ENCODE measurements around the gene DGKG. TPM values are rescaled to one million over a fixed set of nuclear protein-coding genes. Genes with fewer than 3 reads are reported as not detected.

DGKG gene
- total RNA-seq, 4 donors from 2014 or later, result 14.5 to 35.1 (median 20.3) TPM

DNA sequence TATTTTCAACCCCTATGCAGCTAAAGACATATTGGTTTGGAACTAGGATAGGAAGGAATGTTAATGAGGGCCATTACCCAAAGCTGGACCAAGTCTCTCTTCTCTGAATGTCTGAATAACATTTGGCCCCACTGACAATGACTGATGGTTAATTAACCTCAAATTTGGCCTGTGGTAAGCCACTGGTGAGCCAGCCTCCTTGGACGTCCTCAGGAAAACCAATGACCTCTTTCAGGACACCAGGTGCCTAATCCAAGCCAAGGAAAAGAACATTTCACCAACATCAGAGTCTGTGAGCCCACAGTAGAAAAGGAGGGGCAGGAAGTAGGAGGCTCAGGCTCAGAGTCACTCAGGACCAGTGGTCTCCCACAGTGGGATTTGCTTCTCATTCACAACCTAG lies 196.7 kb downstream of the DGKG start:
- 45 to 53% methylated on average over 1 of the region's 1 CpG for WGBS, 2 donors
- H3K9me3 ChIP-seq, result no peaks in the 10 kb centered on the region
- intact Hi-C loops (cut with DNase I), result no loop called here

DNA sequence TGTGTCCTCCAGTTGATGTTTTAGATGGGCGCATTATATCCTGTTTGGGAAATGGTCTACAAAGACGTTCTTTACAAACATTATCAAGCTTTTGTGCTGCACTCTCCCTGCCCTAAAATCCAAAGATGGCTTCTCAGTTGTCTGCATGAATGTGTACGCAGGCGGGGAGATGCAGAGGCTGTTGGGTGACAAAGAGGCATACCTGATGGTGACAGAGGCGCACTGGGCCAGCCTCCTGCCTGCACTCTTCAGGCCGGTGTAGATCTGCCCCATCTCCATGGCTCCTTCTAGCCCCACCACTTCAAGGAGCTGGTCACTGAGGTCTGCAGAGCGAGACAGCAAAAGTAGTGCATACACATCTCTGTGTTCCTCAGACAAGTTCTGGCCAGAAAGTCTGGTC lies 197.3 kb downstream of the DGKG start:
- no peak for DNase-seq
- no peak overlapping the region for H3K27ac ChIP-seq
- H3K9me3 ChIP-seq, result no peaks in the 10 kb centered on the region
- intact Hi-C loops (cut with DNase I), result no loop called here
- no peak for TF ChIP-seq POLR2A (IDR thresholded peaks at IDR 0.05)
- TF ChIP-seq, protein P1, sequence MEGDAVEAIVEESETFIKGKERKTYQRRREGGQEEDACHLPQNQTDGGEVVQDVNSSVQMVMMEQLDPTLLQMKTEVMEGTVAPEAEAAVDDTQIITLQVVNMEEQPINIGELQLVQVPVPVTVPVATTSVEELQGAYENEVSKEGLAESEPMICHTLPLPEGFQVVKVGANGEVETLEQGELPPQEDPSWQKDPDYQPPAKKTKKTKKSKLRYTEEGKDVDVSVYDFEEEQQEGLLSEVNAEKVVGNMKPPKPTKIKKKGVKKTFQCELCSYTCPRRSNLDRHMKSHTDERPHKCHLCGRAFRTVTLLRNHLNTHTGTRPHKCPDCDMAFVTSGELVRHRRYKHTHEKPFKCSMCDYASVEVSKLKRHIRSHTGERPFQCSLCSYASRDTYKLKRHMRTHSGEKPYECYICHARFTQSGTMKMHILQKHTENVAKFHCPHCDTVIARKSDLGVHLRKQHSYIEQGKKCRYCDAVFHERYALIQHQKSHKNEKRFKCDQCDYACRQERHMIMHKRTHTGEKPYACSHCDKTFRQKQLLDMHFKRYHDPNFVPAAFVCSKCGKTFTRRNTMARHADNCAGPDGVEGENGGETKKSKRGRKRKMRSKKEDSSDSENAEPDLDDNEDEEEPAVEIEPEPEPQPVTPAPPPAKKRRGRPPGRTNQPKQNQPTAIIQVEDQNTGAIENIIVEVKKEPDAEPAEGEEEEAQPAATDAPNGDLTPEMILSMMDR (IDR thresholded peaks at IDR 0.05), result no peak
- no peaks in the 10 kb centered on the region for H3K4me1 ChIP-seq
- H3K27me3 ChIP-seq, result no peaks in the 10 kb centered on the region
- H3K36me3 ChIP-seq, result no peaks in the 10 kb centered on the region
- H3K4me3 ChIP-seq (replicated peaks in 1 of 3), result no peak overlapping the region
- WGBS, 2 donors, result 86 to 89% methylated on average over 7 of the region's 7 CpGs

More for the DNA sequence above, 196.7 kb downstream of the DGKG start:
- no peak overlapping the region for H3K4me3 ChIP-seq (replicated peaks in 1 of 3)
- no peak for DNase-seq
- TF ChIP-seq POLR2A (IDR thresholded peaks at IDR 0.05), result no peak
- TF ChIP-seq, protein P1 (IDR thresholded peaks at IDR 0.05), result no peak
- no peaks in the 10 kb centered on the region for H3K36me3 ChIP-seq
- no peak overlapping the region for H3K27ac ChIP-seq
- H3K4me1 ChIP-seq, result no peaks in the 10 kb centered on the region
- H3K27me3 ChIP-seq, result no peaks in the 10 kb centered on the region

DNA sequence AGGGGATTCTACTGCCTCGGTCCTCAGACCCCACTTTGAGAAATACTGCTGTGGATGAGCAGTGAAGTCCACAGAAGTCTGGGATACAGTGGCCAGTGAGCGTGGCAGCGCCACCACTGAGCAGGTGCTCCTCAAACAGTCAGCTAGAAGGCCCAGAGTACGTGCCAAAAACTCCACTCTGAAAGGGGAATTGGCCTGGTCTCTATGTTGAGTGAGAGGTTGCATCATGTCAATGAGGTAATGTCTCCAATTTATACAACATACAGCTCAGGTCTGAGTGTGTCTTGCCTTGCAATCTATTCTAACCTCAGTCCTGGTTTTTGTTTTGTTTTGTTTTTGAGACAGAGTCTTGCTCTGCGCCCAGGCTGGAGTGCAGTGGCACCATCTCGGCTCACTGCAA lies 199.8 kb downstream of the DGKG start:
- H3K36me3 ChIP-seq, result no peaks in the 10 kb centered on the region
- H3K9me3 ChIP-seq, result no peaks in the 10 kb centered on the region

DNA sequence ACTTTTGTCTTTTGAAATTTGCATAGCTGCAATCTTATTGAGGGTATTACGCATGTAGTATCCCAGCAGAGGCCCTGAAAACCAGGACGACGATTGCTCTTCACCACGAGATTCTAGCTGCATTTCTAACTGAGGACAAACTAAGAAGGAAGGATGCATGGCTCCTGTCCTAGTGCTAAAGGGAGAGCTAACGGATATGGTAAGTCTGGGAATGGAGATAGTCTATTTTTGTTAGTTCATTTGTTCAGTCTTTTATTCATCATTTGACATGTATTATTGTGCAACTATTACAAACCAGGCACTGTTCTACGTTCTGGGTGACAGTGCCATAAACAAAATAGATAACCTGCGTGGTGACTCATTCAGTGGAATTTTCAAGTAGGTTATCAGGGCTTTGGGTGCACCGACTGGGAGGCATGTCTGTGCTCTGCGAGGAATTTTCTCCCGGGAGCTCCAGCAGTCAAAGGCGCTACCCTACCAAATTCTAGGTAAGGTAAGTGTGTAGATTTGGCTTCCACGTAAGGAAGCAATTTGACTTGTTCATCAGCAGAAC lies 201.3 kb downstream of the DGKG start:
- TF ChIP-seq POLR2A (IDR thresholded peaks at IDR 0.05), result no peak
- TF ChIP-seq, protein P1 (IDR thresholded peaks at IDR 0.05), result no peak
- H3K4me1 ChIP-seq, result no peaks in the 10 kb centered on the region
- H3K36me3 ChIP-seq, result no peaks in the 10 kb centered on the region
- no peaks in the 10 kb centered on the region for H3K27me3 ChIP-seq
- no peaks in the 10 kb centered on the region for H3K9me3 ChIP-seq
- no peak overlapping the region for H3K27ac ChIP-seq
- no peak overlapping the region for H3K4me3 ChIP-seq (replicated peaks in 1 of 3)
- 86 to 88% methylated on average over 12 of the region's 12 CpGs for WGBS, 2 donors
- intact Hi-C loops (cut with DNase I), result no loop called here
- no peak for DNase-seq

More for the DNA sequence above, 199.8 kb downstream of the DGKG start:
- H3K4me1 ChIP-seq, result no peaks in the 10 kb centered on the region
- WGBS, 2 donors, result 85 to 92% methylated on average over 6 of the region's 6 CpGs
- intact Hi-C loops (cut with DNase I), result no loop called here
- H3K27me3 ChIP-seq, result no peaks in the 10 kb centered on the region
- no peak for DNase-seq
- no peak overlapping the region for H3K4me3 ChIP-seq (replicated peaks in 1 of 3)
- H3K27ac ChIP-seq, result no peak overlapping the region
- no peak for TF ChIP-seq POLR2A (IDR thresholded peaks at IDR 0.05)
- TF ChIP-seq, protein P1 (IDR thresholded peaks at IDR 0.05), result no peak

DNA sequence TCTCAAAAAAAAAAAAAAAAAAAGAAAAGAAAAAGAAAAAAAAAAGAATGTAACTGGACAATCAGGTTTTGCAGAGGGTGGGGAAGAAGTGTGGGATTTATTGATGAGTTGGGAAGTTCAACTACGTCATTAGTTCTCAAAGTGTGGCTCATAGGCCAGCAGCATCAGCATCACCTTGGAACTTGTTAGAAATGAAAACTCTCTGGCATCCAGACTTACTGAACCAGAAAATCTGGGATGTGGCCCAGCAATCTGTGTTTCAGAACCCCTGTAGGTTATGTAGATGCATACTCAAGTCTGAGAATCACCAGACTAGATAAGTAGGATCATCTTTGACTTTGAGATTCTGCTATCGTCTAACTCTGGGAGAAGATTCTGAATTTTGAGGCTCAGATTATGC lies 207.4 kb downstream of the DGKG start:
- TF ChIP-seq, protein P1 (IDR thresholded peaks at IDR 0.05), result no peak
- H3K27ac ChIP-seq, result no peak overlapping the region
- DNase-seq, result no peak
- H3K4me1 ChIP-seq, result no peaks in the 10 kb centered on the region
- H3K4me3 ChIP-seq (replicated peaks in 1 of 3), result no peak overlapping the region
- no peaks in the 10 kb centered on the region for H3K27me3 ChIP-seq
- no peaks in the 10 kb centered on the region for H3K36me3 ChIP-seq
- intact Hi-C loops (cut with DNase I), result no loop called here
- no peaks in the 10 kb centered on the region for H3K9me3 ChIP-seq
- 79 to 87% methylated on average over 2 of the region's 2 CpGs for WGBS, 2 donors
